Stimulated activated CD4-positive, alpha-beta T cell treated with anti-CD3 and anti-CD28 coated beads, Interleukin-1b, Interleukin-23, amount 100 ng/mL, for 48 hours (primary cell): ENCODE results near the gene JMJD7.

Experiments
- DNase-seq: peaks from one replicate; pipeline ENCODE4 v3.0.0-alpha.2; 2020

Gene JMJD7

GRCh38 chr15:41887161-41887560 is 59.3 kb downstream of the JMJD7 start:
- no peak for DNase-seq
